ENCODE data around the gene MFAP5. TPM values are rescaled to one million over a fixed set of nuclear protein-coding genes. Genes with fewer than 3 reads are reported as not detected.

The MFAP5 gene
- total RNA-seq, 1 donor from 2014 or later, result 0.60 TPM

GRCh38 chr12:8681129-8681884 lies 18.7 kb upstream of the MFAP5 start:
- TF ChIP-seq CTCF (IDR thresholded peaks at IDR 0.05; ENCODE audit: unreplicated experiment), result no peak
- peak overlapping the region; percentile 99 for H3K27ac Mint-ChIP-seq
- peaks cover 5% of the 10 kb centered on the region for H3K36me3 Mint-ChIP-seq
- H3K4me1 Mint-ChIP-seq, result peaks cover 40% of the 10 kb centered on the region
- no peak for DNase-seq (ENCODE audit: low spot score in 2 of 2, unreplicated experiment in 2 of 2)
- no peaks in the 10 kb centered on the region for H3K27me3 Mint-ChIP-seq (ENCODE audit: low read depth)
- H3K4me3 Mint-ChIP-seq, result peak overlapping the region; percentile 65
- peaks cover 4% of the 10 kb centered on the region for H3K9me3 Mint-ChIP-seq

DNA sequence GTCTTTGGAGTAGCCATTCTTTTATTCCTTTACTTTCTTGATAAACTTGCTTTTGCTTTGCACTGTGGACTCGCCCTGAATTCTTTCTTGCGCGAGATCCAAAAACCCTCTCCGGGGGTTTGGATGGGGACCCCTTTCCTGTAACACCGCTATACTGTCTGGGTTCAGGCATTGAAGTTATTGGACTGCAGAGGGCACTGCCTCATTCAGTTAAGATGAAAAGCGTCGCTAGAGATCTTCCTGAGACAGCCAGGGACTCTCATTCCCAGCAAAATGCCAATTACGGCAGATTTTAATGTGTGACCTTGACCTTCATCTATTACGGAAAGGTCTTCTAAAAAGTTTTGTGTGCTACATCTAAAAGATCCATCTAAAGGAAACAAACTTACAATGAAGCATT lies 17.9 kb upstream of the MFAP5 start:
- TF ChIP-seq CTCF (IDR thresholded peaks at IDR 0.05; ENCODE audit: unreplicated experiment), result no peak
- no peak for DNase-seq (ENCODE audit: low spot score in 2 of 2, unreplicated experiment in 2 of 2)
- Mint-ChIP-seq H3K4me3 (no peak overlapping the region), H3K4me1 (peaks cover 44% of the 10 kb centered on the region), H3K36me3 (peaks cover 5% of the 10 kb centered on the region), H3K27me3 (ENCODE audit: low read depth) (no peaks in the 10 kb centered on the region), H3K9me3 (peaks cover 4% of the 10 kb centered on the region), H3K27ac (peak overlapping the region; percentile 99)

- Mint-ChIP-seq H3K27ac (peak overlapping the region; percentile 99), H3K36me3 (no peaks in the 10 kb centered on the region), H3K4me1 (peaks cover 46% of the 10 kb centered on the region), H3K9me3 (no peaks in the 10 kb centered on the region), H3K4me3 (no peak overlapping the region), H3K27me3 (ENCODE audit: low read depth) (no peaks in the 10 kb centered on the region)
- TF ChIP-seq CTCF (IDR thresholded peaks at IDR 0.05; ENCODE audit: unreplicated experiment), result no peak
- peak in 1 of 2 experiments; percentile 48 for DNase-seq (ENCODE audit: low spot score in 2 of 2, unreplicated experiment in 2 of 2)
Observed at GRCh38 chr12:8678661-8679111, 16.1 kb upstream of the MFAP5 start.

- no peak for TF ChIP-seq CTCF (IDR thresholded peaks at IDR 0.05; ENCODE audit: unreplicated experiment)
- H3K27ac Mint-ChIP-seq, result peak overlapping the region; percentile 57
Observed at GRCh38 chr12:8677362-8677761, 14.7 kb upstream of the MFAP5 start.

GRCh38 chr12:8676651-8677050 lies 14.0 kb upstream of the MFAP5 start:
- DNase-seq (ENCODE audit: low spot score in 2 of 2, unreplicated experiment in 2 of 2), result no peak
- Mint-ChIP-seq H3K9me3 (peaks cover 10% of the 10 kb centered on the region), H3K4me1 (peaks cover 36% of the 10 kb centered on the region), H3K27me3 (ENCODE audit: low read depth) (no peaks in the 10 kb centered on the region), H3K36me3 (no peaks in the 10 kb centered on the region), H3K27ac (peak overlapping the region; percentile 16), H3K4me3 (no peak overlapping the region)
- TF ChIP-seq CTCF (IDR thresholded peaks at IDR 0.05; ENCODE audit: unreplicated experiment), result no peak

More at GRCh38 chr12:8677362-8677761, 14.7 kb upstream of the MFAP5 start:
- DNase-seq (ENCODE audit: low spot score in 2 of 2, unreplicated experiment in 2 of 2), result no peak
- no peaks in the 10 kb centered on the region for H3K36me3 Mint-ChIP-seq
- H3K4me1 Mint-ChIP-seq, result peaks cover 43% of the 10 kb centered on the region
- no peaks in the 10 kb centered on the region for H3K27me3 Mint-ChIP-seq (ENCODE audit: low read depth)
- no peak overlapping the region for H3K4me3 Mint-ChIP-seq
- H3K9me3 Mint-ChIP-seq, result peaks cover 4% of the 10 kb centered on the region
